ENCODE results near the gene TCF23. TPM values are rescaled to one million over a fixed set of nuclear protein-coding genes. Genes with fewer than 3 reads are reported as not detected.

The TCF23 gene
- total and polyA plus RNA-seq, 2 experiments from 2014 or later: 0.03 to 0.07 TPM

- no peaks in the 10 kb centered on the region for H3K36me3 ChIP-seq (ENCODE audit: insufficient read depth)
Measured at GRCh38 chr2:27170581-27171337, 22.0 kb downstream of the TCF23 start.

GRCh38 chr2:27171351-27171848, 22.6 kb downstream of the TCF23 start:
- peaks cover 9% of the 10 kb centered on the region; the same call in 2 of the 3 replicates for H3K4me1 Mint-ChIP-seq
- no peaks in the 10 kb centered on the region for H3K9me3 Mint-ChIP-seq
- Histone ChIP-seq H3K4me2 (no peak overlapping the region), H4K20me1 (replicated peaks; ENCODE audit: insufficient read depth) (no peaks in the 10 kb centered on the region), H3K36me3 (ENCODE audit: insufficient read depth) (no peaks in the 10 kb centered on the region), H3K4me3 (no peak overlapping the region), H3K9me2 (ENCODE audit: insufficient read depth) (no peaks in the 10 kb centered on the region), H2AFZ (no peak overlapping the region), H3K4me1 (ENCODE audit: insufficient read depth) (no peaks in the 10 kb centered on the region; the same call in 1 of the 2 replicates), H3K27me3 (ENCODE audit: insufficient read depth) (no peaks in the 10 kb centered on the region), H3K27ac (ENCODE audit: low read depth) (no peak overlapping the region), H3F3A (replicated peaks; ENCODE audit: low read depth) (no peaks in the 10 kb centered on the region), H3K79me2 (replicated peaks; ENCODE audit: insufficient read depth) (no peaks in the 10 kb centered on the region)
- ATAC-seq (no peak), DNase-seq (ENCODE audit: low spot score) (no peak)
- H3K36me3 Mint-ChIP-seq (ENCODE audit: low read depth): no peaks in the 10 kb centered on the region
- TF ChIP-seq REST (IDR thresholded peaks at IDR 0.05; ENCODE audit: unreplicated experiment): no peak
- TF ChIP-seq ETS1 (IDR thresholded peaks at IDR 0.05): no peak
- TF ChIP-seq ZNF462 (CRISPR knock-in tag; IDR thresholded peaks at IDR 0.05): no peak
- no peak for TF ChIP-seq POLR2AphosphoS5 (IDR thresholded peaks at IDR 0.05; ENCODE audit: low read depth)
- no peak for TF ChIP-seq ZNF114 (CRISPR knock-in tag; IDR thresholded peaks at IDR 0.05)
- TF ChIP-seq STAT1 (IDR thresholded peaks at IDR 0.05; ENCODE audit: unreplicated experiment): no peak
- H3K4me3 Mint-ChIP-seq: no peak overlapping the region
- no peaks in the 10 kb centered on the region for H3K27me3 Mint-ChIP-seq (ENCODE audit: insufficient read depth, low read depth, poor library complexity)
- H3K27ac Mint-ChIP-seq: no peak overlapping the region

More at GRCh38 chr2:27170581-27171337, 22.0 kb downstream of the TCF23 start:
- Mint-ChIP-seq H3K27me3 (ENCODE audit: insufficient read depth, low read depth, poor library complexity) (no peaks in the 10 kb centered on the region), H3K9me3 (no peaks in the 10 kb centered on the region), H3K27ac (no peak overlapping the region), H3K36me3 (ENCODE audit: low read depth) (no peaks in the 10 kb centered on the region), H3K4me3 (peak overlapping the region; percentile 16; the same call in 2 of the 3 replicates), H3K4me1 (peaks cover 7% of the 10 kb centered on the region; the same call in 2 of the 3 replicates)
- DNase-seq (ENCODE audit: low spot score) (no peak), ATAC-seq (no peak)
- no peak overlapping the region for H3K4me3 ChIP-seq
- H3K27me3 ChIP-seq (ENCODE audit: insufficient read depth): no peaks in the 10 kb centered on the region
- no peaks in the 10 kb centered on the region for H3K79me2 ChIP-seq (replicated peaks; ENCODE audit: insufficient read depth)
- no peak overlapping the region for H3K27ac ChIP-seq (ENCODE audit: low read depth)
- peak overlapping the region; percentile 80; the same call in 1 of the 2 replicates for H3K4me2 ChIP-seq
- H2AFZ ChIP-seq: peak overlapping the region; percentile 99
- H3F3A ChIP-seq (replicated peaks; ENCODE audit: low read depth): no peaks in the 10 kb centered on the region
- no peaks in the 10 kb centered on the region; the same call in 1 of the 2 replicates for H3K4me1 ChIP-seq (ENCODE audit: insufficient read depth)
- H4K20me1 ChIP-seq (replicated peaks; ENCODE audit: insufficient read depth): no peaks in the 10 kb centered on the region
- no peaks in the 10 kb centered on the region for H3K9me2 ChIP-seq (ENCODE audit: insufficient read depth)
- TF ChIP-seq EZH2phosphoT487 (IDR thresholded peaks at IDR 0.05; ENCODE audit: unreplicated experiment) (no peak), JUNB (IDR thresholded peaks at IDR 0.05; ENCODE audit: unreplicated experiment) (no peak), STAT1 (IDR thresholded peaks at IDR 0.05; ENCODE audit: unreplicated experiment) (no peak), ZNF331 (CRISPR knock-in tag; IDR thresholded peaks at IDR 0.05; ENCODE audit: low read depth) (no peak)
